Inflammatory macrophage treated with lipopolysaccharide for 4 hours (primary cell): ENCODE results near the gene PPIL6.
A peak's percentile ranks its signal among the peaks of the same experiment; 100 is the strongest.
"Not testable (repeated sequence)": the region's sequence is repeated elsewhere in the genome, so short reads cannot be mapped to it uniquely, and the experiment has no call there.

Experiments
- DNase-seq: peaks from one replicate; pipeline ENCODE4 v3.0.0-alpha.2; 2020

Gene PPIL6

GRCh38 chr6:109466212-109466923 lies 25.9 kb upstream of the PPIL6 start:
- DNase-seq = no peak

DNA sequence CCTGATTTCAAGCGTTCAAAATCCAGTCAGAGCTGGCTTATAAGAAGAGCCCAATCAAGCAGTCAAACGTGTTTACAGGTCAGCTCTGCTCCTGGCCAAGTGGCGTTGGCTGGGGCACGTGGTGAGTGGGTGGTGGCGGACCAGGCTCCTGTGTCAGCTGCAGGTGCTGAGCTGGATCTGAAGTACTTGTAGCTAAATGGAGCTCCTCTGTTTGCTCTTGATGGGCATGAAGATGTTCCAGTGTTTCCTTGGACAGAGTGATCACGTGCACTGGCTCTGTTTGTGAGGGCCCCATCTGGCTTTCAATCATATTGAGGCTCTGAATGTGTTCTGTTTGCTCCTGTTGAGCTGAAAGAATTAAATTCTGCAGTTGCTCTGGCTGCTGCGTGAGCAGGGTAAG lies 25.3 kb upstream of the PPIL6 start:
- no peak for DNase-seq

DNA sequence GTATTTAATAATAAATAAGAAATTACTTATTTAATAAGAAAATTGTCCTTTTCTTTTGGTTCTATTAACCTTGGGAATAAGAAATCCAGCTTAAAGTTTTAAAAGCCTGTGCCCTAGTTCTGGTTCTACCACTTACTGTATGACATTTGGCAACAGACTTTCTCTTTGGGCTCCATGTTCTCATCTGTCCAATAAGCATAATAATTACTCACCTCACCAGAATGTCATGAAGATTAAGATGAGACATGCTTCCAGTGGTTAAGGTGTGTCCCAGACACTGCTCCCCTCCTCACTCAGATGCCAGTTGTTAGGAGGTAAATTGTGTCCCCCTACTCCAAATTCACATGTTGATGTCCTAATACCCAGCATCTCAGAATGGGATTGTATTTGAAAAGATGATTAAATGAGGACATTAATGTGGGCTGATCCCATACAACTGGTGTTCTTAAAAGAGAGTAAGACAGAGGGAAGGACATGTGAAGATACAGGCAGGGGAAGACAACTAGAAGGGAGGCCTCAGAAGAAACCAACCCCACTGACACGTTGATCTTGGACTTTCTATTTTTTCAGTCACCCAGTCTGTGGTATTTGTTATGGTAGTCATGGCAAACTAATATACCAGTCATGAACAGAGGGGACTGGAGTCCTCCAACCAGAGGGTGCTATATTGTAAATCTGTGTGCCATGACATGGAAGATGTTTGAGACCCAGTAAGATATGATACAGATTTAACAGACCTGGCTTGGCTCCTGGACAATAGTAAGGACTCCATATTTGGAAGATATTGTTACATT lies 21.5 kb upstream of the PPIL6 start:
- DNase-seq = no peak

DNA sequence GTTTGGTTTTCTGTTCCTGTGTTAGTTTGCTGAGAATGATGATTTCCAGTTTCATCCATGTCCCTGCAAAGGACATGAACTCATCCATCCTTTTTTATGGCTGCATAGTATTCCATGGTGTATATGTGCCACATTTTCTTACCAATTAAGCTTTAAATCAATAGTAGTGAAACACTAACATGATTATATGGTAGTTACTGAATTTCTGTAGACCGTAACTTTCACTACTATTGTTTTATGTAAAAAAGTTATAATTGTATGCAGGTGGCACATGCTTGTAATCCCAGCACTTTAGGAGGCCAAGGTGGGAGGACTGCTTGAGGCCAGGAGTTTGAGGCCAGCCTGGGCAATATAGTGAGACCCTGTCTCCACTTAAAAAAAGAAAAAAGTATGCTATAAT lies 20.8 kb upstream of the PPIL6 start:
- DNase-seq = not testable (repeated sequence)

- DNase-seq = no peak
Measured at GRCh38 chr6:109460161-109460829, 19.9 kb upstream of the PPIL6 start.

GRCh38 chr6:109458774-109459531 lies 18.5 kb upstream of the PPIL6 start:
- peak; percentile 76 for DNase-seq

- no peak for DNase-seq
Measured at GRCh38 chr6:109457562-109457996, 17.2 kb upstream of the PPIL6 start.

GRCh38 chr6:109456710-109457561 lies 16.5 kb upstream of the PPIL6 start:
- no peak for DNase-seq

- no peak for DNase-seq
Measured at GRCh38 chr6:109456111-109456583, 15.7 kb upstream of the PPIL6 start.

DNA sequence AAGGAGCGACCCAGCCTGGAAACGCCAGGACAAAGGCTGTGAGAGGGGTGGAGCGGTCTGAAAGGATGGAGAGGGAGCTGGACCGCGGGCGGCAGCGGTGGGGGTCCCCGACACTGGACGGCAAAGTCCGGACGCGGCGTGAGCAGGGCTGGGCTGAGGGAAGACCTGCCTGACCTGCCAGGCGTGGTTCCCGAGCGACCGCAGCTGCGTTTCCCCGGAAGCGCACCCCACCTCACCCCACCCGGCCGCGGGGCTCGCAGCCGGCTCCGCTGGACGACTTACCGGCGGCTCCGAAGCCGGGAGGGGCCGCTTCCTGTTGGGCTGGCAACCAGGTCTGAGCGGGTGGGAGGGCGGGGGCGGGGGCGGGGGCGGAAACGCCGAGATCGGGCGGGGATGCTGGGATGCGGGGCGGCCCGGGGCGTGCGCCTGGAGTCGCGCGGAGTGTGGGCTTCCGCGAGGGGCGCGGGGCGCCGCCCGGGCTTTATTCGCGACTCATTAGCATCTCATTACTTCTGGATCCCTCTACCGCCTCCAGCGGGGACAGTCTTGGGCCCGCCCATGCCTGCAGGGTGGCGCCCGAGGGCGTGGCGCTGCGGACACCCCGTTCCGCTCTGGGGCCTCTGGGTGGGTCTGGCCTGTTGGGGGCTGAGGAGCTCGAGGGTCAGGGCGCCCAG lies 15.1 kb upstream of the PPIL6 start, which contains the start of gene MICAL1:
MICAL1 (minus strand) TSS at position 336 of the 674 bp plus-strand sequence. CDS start 1,576 bp downstream, outside the sequence.
- peak; percentile 78 for DNase-seq

DNA sequence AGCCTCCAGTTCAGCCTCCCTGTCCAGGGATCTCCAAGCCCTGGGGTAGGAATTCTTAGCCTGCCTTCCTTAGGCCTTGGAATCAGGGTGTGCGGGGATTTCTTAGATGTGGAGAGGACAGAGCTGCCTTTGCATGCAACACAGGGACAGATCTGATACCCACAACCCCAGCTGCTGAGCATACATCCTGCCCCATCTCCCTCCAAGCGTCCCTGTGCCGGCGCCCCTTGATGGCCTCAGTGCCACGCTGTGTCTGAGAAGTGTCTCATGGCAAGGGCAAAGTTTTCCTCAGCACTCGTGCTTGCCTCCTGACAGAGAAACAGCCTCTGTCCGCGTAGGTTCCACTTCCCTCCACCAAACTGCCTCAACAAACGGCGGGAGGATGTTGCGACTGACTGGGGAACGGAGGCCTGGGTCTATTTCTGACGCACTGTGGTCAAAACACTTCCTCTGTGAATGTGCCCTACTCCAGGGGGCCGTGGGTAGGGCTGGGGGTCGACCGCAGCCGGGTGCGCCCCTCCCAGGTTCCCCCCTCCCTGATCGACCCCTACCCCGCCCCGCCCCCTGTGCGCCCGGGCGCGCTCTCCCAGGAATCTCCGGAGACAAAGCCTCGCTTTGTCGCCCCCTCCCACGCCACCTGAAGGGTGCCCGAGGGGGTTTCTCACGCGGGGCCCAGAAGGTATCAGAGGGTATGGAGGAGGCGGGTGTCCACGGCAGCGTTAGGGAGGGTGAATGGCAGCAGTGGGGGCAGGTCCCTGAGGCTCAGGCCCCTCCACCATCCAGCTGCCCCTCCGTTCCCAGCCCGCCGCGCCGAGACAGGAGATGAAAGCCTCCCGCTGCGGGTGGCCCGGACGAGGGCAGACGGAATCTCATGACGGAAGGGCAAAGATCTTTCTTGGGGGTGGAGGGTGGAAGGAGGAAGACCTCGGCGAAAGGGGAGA lies 14.3 kb upstream of the PPIL6 start:
- peak; percentile 86 for DNase-seq

DNA sequence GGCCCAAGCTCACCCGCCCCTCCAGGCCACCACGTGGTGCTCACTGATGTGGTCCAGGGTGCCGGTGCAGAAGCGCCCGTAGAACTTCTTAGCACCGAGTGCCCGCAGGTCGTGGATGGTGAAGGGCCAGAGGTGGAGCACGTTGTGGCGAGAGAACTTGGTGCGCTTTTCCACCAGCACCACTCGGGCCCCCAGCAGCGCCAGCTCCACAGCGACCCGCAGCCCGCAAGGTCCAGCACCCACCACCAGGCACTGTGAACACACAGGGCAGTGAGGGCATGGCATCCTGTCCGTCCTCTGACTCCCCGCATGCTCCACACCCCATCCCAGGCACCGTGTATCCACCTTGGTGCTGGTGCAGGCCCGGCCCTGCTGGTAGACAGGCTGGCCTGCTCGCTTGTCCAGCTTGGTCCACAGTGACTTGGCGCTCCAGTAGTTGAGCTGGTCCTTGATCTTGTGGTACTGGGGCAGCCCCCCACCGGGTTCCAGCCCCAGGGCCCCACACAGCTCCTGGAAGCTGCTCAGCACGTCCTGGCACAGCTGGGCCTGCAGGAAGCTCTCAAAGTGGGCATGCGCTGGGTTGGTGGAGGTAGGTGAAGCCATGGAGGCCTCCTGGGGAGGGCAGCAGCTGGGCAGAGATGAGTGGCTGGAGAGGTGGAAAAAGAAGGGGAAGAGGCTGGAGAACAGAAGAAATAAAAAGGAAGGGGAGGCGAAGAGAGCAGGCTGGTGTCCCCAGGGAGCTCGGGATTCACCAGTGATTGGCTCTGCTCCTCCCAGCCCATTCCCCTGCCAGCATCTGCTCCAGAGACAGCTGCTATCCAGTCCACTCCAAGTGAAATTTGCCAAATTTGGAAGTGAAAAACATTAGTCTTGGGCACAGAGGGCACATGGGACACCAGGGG lies 13.4 kb upstream of the PPIL6 start:
- DNase-seq = no peak

GRCh38 chr6:109453156-109453555 lies 12.7 kb upstream of the PPIL6 start:
- DNase-seq = no peak

- DNase-seq = no peak
Measured at GRCh38 chr6:109452181-109452580, 11.8 kb upstream of the PPIL6 start.

GRCh38 chr6:109451376-109451775 lies 10.9 kb upstream of the PPIL6 start:
- no peak for DNase-seq

DNA sequence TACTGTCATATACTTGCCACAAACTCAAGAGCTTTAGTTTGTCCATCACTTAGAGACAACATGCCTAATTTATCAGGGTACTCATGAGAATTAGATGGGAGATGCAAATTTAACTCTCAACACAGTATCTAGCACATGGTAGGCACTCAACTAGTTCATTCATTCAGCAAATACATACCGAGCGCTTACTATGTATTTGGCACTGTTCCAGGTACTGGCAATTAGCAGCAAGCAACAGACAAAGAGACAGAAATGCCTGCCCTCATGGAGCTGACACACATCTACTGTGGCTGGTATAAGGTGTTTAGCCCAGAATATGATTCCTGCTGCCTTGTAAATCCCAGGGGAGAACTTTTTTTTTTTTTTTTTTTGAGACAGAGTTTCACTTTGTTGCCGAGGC lies 10.4 kb upstream of the PPIL6 start:
- DNase-seq = no peak

DNA sequence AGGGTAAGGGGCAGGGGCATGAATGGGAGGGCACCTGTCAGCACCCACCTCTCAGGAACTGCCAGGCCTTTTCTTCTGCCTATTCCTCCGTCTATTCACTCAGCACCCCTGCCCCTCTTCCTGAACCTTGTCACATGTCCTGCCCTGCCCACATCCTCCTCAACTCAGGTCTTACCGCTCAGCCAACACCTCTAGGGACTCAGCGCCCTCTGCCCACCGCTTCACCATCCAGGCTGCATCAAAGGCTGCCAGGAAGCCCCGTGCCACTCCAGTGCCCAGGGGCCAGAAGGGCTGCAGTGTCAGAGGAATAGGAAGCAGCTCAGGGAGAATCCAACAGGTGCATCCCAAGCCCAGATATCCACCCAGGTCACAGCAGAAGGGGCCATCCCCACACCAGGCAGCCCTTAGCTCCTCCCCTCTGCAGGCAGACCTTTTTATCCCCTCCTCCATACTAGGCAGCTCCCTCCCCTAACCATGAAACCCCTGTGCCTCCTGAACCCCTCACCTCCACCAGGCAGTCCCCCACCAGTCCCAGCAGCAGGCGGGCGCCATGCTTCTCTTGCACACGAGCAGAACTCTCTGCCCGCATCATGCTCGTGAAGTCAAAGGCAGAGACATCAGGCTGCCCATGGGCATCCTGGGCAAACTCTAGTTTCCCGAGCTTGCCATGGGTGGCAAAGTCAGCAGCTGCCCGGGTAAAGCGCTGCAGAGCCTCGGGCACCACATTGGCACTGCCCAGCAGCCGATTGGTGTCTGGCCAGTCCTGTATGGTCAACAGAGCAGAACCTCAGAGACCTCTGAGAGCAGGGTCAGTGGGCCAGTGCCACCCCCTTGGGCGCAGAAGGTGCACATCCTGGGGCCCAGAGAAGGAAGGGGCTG lies 9.6 kb upstream of the PPIL6 start:
- no peak for DNase-seq
